ENCODE results near the gene MRAP2. TPM values are rescaled to one million over a fixed set of nuclear protein-coding genes. Genes with fewer than 3 reads are reported as not detected.
A peak's percentile ranks its signal among the peaks of the same experiment; 100 is the strongest.
"Not testable (repeated sequence)": the region's sequence is repeated elsewhere in the genome, so short reads cannot be mapped to it uniquely, and the experiment has no call there.

MRAP2 gene
- total RNA-seq, 1 donor from 2014 or later, result 13.3 TPM

DNA sequence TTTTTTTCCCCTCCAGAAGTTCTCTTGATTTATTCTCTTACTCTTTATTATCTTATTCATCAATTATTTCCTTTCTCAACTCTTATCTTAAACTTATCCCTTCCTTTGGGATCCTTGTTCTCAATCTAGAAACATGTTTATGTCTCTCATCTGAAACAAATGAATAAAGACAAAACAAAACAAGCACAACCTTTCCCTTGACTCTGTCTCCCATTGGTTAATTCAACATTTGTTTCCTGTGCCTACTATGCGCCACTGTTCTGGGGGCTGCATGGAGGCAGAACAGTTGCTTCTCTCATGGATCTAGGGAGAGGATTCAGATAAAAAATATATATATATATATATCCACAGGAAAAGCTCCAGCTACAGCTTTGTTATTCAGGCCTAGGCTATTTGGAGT, 5.2 kb upstream of the MRAP2 start:
- no peak for DNase-seq (ENCODE audit: low read depth, low spot score)

DNA sequence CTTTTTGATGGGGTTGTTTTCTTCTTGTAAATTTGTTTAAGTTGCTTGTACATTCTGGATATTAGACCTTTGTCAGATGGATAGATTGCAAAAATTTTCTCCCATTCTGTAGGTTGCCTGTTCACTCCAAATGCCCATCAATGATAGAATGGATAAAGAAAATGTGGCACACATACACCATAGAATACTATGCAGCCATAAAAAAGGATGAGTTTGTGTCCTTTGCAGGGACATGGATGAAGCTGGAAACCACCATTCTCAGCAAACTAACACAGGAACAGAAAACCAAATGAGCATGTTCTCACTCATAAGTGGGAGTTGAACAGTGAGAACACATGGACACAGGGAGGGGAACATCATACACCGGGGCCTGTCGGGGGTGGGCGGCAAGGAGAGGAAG, 1.6 kb upstream of the MRAP2 start:
- not testable (repeated sequence) for DNase-seq (ENCODE audit: low read depth, low spot score)

GRCh38 chr6:84035484-84035883, 1.9 kb downstream of the MRAP2 start:
- no peak for DNase-seq (ENCODE audit: low read depth, low spot score)

GRCh38 chr6:84037425-84038089, 4.0 kb downstream of the MRAP2 start:
- DNase-seq (ENCODE audit: low read depth, low spot score), result no peak

GRCh38 chr6:84042603-84043002, 9.0 kb downstream of the MRAP2 start:
- DNase-seq (ENCODE audit: low read depth, low spot score), result no peak

DNA sequence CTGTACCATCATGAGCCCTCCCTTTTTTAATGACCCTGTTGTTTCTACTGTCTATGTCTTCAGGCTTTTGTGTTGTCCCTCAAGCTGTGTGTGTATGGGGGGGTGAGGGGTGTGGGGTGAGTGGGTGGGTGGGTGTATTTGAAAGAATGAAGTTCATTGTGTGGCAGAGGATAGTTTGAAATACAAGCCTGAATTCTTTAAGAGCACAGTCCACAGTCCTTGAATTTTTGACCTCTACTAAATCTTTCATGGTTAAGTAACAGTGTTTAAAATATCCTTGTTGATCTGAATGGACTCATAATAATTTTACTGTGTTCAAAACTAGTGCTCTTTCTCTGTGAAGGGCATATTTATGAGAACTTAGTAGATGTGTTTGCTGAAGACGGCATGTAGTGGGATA, 10.0 kb downstream of the MRAP2 start:
- DNase-seq (ENCODE audit: low read depth, low spot score), result no peak

DNA sequence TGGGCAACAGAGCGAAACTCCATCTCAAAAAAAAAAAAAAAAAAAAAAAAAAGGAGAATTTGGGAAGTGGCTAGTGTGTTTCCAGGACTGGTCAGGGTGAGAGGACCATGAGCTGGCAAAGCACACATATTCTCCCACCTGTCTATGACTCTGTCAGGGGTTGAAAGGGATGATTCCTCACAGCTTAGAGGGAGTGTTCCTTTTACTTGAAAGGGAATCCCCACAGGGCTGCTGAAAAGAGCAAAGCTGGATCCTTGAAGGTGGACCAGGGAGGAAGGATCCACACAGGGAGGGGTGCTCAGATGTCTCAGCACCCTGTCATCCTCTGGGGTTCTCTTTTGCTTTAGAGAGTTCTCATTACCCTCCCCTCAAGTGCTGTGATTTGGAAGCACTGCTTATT, 13.2 kb downstream of the MRAP2 start:
- DNase-seq (ENCODE audit: low read depth, low spot score), result no peak

DNA sequence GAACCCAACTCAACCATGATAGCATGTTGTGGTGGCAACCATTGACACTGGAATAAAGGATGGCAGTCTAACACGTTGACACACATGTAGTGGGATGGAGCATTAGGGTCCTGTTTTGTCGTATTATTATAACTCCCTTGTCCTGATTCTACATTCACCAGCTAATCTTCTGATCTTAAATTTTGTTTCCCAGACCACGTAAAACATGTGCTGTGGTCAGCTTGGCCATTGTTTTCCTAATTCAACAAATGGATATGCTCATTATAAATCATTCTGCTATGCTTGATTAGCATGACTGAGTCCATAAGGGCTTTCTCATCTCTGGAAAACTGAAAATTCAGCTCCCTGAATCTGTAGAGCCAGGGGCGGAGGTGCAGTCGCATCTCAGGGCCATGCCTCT, 15.0 kb downstream of the MRAP2 start:
- DNase-seq (ENCODE audit: low read depth, low spot score), result no peak

- no peak for DNase-seq (ENCODE audit: low read depth, low spot score)
Observed at GRCh38 chr6:84050408-84050807, 16.8 kb downstream of the MRAP2 start.

DNA sequence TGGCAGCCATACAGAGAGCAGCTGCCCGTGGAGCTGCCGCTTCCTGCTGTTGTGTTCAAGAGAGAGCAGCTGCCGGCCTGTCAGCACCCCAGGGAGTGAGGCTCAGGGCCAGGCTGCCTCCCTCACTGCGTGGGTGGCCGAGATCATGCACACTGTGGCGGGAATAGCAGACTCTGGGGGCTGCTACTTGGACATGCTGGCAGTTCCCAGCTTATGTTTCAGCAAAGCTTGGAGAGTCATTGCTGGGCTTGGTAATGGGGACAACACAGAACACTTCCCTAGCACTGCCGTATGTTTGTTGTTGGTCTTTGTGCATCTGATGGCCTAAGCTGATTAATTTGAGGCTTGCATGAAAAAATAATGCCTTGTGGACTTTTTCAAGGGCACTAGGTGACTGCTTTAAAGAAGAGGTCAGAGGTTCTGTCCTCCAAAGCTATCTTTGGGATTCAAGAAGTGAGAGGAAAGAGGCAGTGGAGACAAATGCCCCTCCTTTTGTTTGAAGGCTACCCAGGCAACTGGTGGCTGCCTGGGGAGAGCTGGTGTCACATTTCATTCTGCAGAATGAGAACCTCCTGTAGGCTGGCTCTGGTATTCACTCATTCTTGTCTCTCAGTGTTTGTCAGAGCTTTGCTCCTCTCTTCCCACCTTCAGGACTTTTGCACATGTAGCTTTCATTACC, 18.8 kb downstream of the MRAP2 start:
- no peak for DNase-seq (ENCODE audit: low read depth, low spot score)

GRCh38 chr6:84052883-84053241, 19.3 kb downstream of the MRAP2 start:
- DNase-seq (ENCODE audit: low read depth, low spot score), result no peak

DNA sequence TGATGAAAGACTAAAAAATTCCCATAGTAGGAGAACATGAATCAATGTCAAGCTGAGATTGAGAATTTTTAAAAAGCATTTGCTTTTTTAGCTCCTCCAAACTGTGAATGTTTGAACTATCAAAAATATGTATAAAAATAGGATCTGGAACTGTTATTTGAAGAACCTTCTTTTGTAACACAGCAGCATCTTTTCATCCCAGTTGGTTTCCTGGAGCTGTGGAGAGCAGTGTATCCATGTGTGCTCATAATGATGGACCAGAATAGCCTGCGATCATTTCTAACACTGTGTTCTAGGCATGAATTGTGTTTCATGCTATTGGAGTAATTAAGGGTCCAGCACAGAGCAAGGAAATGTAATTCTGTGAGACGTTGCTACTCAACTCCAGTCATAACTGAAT, 22.1 kb downstream of the MRAP2 start:
- DNase-seq (ENCODE audit: low read depth, low spot score), result no peak

DNA sequence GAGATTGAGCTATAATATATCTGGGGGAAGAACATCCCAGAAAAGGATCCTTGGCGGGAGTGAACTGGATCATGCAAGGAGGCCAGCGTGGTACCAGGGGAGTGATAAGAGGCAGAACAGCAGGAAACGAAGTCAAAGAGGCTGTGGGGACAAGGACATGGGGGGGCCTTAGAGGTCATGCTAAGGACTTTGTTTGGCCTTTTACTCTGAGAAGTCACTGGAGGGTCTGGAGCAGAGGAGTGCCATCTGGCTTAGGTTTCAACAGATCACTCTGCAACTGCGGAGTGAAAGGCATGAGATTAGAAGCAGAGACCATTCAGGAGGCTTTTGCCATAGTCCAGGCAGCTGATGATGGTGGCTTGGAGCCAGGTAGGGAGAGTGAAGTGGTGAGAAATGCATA, 24.3 kb downstream of the MRAP2 start:
- DNase-seq (ENCODE audit: low read depth, low spot score), result no peak

GRCh38 chr6:84059082-84059481, 25.5 kb downstream of the MRAP2 start:
- DNase-seq (ENCODE audit: low read depth, low spot score), result no peak

- DNase-seq (ENCODE audit: low read depth, low spot score), result no peak
Observed at GRCh38 chr6:84061174-84061573, 27.6 kb downstream of the MRAP2 start.

GRCh38 chr6:84061613-84062398, 28.2 kb downstream of the MRAP2 start:
- DNase-seq (ENCODE audit: low read depth, low spot score), result no peak

- DNase-seq (ENCODE audit: low read depth, low spot score), result no peak
Observed at GRCh38 chr6:84062519-84063154, 29.1 kb downstream of the MRAP2 start.

DNA sequence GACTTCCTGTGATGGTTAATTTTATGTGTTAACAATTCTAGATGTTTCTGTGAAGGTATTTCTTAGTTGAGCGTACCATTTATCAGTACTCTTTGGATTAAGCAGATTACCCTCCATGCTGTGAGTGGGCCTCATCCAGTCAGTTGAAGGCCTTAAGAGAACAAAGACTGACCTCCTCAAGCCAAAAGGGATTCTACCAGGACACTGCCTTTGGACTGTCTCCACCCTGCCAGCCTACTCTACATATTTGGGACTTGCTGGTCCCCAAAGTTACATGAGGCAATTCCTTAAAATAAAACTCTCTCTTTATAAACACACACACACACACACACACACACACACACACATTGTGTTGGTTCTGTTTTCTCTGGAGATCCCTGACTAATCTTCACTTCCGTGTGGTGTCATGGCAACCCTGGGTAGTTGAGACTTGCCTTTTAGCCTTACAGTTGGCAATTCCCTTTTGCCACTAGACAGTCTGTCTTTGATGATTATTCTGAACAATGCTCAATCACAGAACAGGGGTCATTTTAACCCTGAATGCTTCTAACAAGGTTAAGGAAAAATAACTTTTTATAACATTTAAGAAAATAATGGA, 32.2 kb downstream of the MRAP2 start:
- peak; percentile 75 for DNase-seq (ENCODE audit: low read depth, low spot score)

GRCh38 chr6:84066536-84066935, 33.0 kb downstream of the MRAP2 start:
- DNase-seq (ENCODE audit: low read depth, low spot score), result no peak

DNA sequence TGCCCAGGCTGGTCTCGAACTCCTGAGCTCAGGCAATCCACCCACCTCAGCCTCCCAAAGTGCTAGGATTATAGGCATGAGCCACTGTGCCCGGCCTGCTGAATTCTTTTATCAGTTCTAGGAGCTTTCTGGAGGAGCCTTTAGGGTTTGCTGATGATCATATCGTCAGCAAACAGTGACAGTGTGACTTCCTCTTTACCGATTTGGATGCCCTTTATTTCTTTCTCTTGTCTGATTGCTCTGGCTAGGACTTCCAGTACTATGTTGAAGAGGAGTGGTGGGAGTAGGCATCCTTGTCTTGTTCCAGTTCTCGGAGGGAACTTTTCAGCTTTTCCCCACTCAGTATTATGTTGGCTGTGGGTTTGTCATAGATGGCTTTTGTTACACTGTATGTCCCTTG, 35.3 kb downstream of the MRAP2 start:
- DNase-seq (ENCODE audit: low read depth, low spot score), result not testable (repeated sequence)

GRCh38 chr6:84072442-84072997, 38.9 kb downstream of the MRAP2 start:
- DNase-seq (ENCODE audit: low read depth, low spot score), result no peak
